NCI-H1048 (cell line): ENCODE measurements around the gene HAPLN2.
"Not testable (repeated sequence)": the region's sequence is repeated elsewhere in the genome, so short reads cannot be mapped to it uniquely, and the experiment has no call there.

ENCODE experiments used
- DNase-seq: peaks from one replicate; lab custom pipeline; 2025; lab: John Stamatoyannopoulos, UW

HAPLN2 gene

GRCh38 chr1:156622581-156623297 is 3.5 kb downstream of the HAPLN2 start:
- no peak for DNase-seq

- no peak for DNase-seq
These were observed 5.0 kb downstream of the HAPLN2 start for GRCh38 chr1:156623946-156624813.

GRCh38 chr1:156624814-156625435 is 5.7 kb downstream of the HAPLN2 start:
- no peak for DNase-seq

GRCh38 chr1:156625436-156626078 is 6.3 kb downstream of the HAPLN2 start:
- no peak for DNase-seq

- no peak for DNase-seq
These were observed 6.8 kb downstream of the HAPLN2 start for GRCh38 chr1:156626079-156626438.

- DNase-seq = no peak
These were observed 8.2 kb downstream of the HAPLN2 start for GRCh38 chr1:156627313-156627880.

GRCh38 chr1:156629823-156630449 is 10.7 kb downstream of the HAPLN2 start:
- no peak for DNase-seq

GRCh38 chr1:156631152-156631551 is 11.9 kb downstream of the HAPLN2 start:
- not testable (repeated sequence) for DNase-seq

GRCh38 chr1:156632355-156632754 is 13.1 kb downstream of the HAPLN2 start:
- DNase-seq = no peak

- no peak for DNase-seq
These were observed 19.2 kb downstream of the HAPLN2 start for GRCh38 chr1:156638189-156638985.

- no peak for DNase-seq
These were observed 20.4 kb downstream of the HAPLN2 start for GRCh38 chr1:156639601-156640101.

- DNase-seq = no peak
These were observed 21.9 kb downstream of the HAPLN2 start for GRCh38 chr1:156640842-156641706.

- DNase-seq = no peak
These were observed 22.6 kb downstream of the HAPLN2 start, which contains the start of gene BCAN for GRCh38 chr1:156641761-156642264. TSS of gene BCAN (plus strand) at chr1:156642117. CDS start at chr1:156646055, 3,938 bp downstream.

GRCh38 chr1:156642265-156643048 is 23.2 kb downstream of the HAPLN2 start:
- DNase-seq = no peak

- DNase-seq = no peak
These were observed 24.0 kb downstream of the HAPLN2 start for GRCh38 chr1:156643049-156643777.

- no peak for DNase-seq
These were observed 24.5 kb downstream of the HAPLN2 start for GRCh38 chr1:156643778-156644092.

- no peak for DNase-seq
These were observed 24.9 kb downstream of the HAPLN2 start for GRCh38 chr1:156644146-156644545.

- no peak for DNase-seq
These were observed 25.4 kb downstream of the HAPLN2 start for GRCh38 chr1:156644640-156645039.
